ENCODE measurements around the gene KIF1A. TPM values are rescaled to one million over a fixed set of nuclear protein-coding genes. Genes with fewer than 3 reads are reported as not detected.
A peak's percentile ranks its signal among the peaks of the same experiment; 100 is the strongest.

Gene KIF1A
- total and polyA plus RNA-seq, 2 of the 13 experiments (the other 11 are each of a cell fraction or from before 2014, with no cell fraction given) = 0.01 TPM; not detected in 1

DNA sequence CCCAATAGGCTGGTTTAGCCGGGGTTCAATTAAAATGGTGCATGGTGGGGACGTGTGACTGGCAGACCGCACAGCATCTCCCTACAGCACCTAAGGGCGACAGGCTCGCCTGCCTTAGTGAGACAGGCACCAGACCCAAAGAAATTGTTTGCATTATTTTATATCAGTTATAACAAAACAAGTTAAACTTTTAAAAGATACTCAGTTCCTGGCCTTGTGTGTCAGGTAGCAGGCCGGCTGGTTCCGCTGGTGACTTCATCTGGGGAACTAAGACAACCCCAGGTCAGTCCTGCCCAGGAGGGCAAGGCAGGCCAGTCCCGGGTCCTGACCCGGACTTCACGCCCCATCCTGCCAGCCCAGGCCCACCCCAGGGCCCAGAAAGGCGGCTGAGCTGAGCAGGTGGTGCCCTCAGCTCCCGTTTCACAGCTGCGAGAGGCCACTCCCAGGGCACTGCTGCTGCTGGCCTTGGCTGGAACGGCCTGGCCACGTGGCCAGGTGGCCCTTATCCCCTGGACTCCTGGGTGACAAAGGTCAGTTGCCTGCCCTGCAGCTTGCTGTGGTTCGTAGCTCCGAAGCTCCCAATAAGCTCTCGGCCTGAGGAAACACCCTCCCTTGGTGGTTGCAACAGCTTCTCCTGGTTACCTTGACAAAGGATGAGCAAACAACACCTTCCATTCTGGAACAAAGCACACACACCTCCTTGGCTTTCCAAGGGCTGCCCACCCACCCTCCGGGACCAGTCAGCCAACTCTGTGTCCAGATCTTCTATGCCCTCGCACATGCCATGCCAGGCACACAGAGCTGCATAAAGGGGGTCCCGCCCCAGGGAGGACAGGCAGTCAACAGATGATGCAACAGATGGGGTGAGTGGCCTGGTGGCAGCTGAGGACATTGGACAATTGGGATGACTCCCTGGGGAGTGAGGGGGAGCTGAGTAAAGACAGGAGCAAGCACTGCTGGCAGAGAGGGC is 37.3 kb upstream of the KIF1A start (continued):
- TF ChIP-seq, protein P1, sequence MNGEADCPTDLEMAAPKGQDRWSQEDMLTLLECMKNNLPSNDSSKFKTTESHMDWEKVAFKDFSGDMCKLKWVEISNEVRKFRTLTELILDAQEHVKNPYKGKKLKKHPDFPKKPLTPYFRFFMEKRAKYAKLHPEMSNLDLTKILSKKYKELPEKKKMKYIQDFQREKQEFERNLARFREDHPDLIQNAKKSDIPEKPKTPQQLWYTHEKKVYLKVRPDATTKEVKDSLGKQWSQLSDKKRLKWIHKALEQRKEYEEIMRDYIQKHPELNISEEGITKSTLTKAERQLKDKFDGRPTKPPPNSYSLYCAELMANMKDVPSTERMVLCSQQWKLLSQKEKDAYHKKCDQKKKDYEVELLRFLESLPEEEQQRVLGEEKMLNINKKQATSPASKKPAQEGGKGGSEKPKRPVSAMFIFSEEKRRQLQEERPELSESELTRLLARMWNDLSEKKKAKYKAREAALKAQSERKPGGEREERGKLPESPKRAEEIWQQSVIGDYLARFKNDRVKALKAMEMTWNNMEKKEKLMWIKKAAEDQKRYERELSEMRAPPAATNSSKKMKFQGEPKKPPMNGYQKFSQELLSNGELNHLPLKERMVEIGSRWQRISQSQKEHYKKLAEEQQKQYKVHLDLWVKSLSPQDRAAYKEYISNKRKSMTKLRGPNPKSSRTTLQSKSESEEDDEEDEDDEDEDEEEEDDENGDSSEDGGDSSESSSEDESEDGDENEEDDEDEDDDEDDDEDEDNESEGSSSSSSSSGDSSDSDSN (CRISPR knock-in tag; IDR thresholded peaks at IDR 0.05) = peak; percentile 96
- TF ChIP-seq, protein P2, sequence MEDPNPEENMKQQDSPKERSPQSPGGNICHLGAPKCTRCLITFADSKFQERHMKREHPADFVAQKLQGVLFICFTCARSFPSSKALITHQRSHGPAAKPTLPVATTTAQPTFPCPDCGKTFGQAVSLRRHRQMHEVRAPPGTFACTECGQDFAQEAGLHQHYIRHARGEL (CRISPR knock-in tag; IDR thresholded peaks at IDR 0.05) = peak; percentile 91; the same call in 1 of the 2 replicates
- TF ChIP-seq ZNF747 (CRISPR knock-in tag; IDR thresholded peaks at IDR 0.05; ENCODE audit: borderline replicate concordance) = peak; percentile 76
- TF ChIP-seq, protein P3, sequence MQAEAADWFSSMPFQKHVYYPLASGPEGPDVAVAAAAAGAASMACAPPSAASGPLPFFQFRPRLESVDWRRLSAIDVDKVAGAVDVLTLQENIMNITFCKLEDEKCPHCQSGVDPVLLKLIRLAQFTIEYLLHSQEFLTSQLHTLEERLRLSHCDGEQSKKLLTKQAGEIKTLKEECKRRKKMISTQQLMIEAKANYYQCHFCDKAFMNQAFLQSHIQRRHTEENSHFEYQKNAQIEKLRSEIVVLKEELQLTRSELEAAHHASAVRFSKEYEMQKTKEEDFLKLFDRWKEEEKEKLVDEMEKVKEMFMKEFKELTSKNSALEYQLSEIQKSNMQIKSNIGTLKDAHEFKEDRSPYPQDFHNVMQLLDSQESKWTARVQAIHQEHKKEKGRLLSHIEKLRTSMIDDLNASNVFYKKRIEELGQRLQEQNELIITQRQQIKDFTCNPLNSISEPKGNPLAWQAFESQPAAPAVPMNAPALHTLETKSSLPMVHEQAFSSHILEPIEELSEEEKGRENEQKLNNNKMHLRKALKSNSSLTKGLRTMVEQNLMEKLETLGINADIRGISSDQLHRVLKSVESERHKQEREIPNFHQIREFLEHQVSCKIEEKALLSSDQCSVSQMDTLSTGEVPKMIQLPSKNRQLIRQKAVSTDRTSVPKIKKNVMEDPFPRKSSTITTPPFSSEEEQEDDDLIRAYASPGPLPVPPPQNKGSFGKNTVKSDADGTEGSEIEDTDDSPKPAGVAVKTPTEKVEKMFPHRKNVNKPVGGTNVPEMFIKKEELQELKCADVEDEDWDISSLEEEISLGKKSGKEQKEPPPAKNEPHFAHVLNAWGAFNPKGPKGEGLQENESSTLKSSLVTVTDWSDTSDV (CRISPR knock-in tag; IDR thresholded peaks at IDR 0.05) = peak; percentile 97; the same call in 1 of the 2 replicates
- TF ChIP-seq, protein P4, sequence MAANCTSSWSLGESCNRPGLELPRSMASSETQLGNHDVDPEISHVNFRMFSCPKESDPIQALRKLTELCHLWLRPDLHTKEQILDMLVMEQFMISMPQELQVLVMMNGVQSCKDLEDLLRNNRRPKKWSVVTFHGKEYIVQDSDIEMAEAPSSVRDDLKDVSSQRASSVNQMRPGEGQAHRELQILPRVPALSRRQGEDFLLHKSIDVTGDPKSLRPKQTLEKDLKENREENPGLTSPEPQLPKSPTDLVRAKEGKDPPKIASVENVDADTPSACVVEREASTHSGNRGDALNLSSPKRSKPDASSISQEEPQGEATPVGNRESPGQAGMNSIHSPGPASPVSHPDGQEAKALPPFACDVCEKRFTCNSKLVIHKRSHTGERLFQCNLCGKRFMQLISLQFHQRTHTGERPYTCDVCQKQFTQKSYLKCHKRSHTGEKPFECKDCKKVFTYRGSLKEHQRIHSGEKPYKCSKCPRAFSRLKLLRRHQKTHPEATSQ (CRISPR knock-in tag; IDR thresholded peaks at IDR 0.05; ENCODE audit: borderline replicate concordance) = peak; percentile 47; the same call in 1 of the 2 replicates
- peak; percentile 91 for TF ChIP-seq HOXA5 (CRISPR knock-in tag; IDR thresholded peaks at IDR 0.05)
- TF ChIP-seq ZNF563 (CRISPR knock-in tag; IDR thresholded peaks at IDR 0.05) = peak; percentile 72; the same call in 1 of the 2 replicates
- TF ChIP-seq TBP (CRISPR knock-in tag; IDR thresholded peaks at IDR 0.05) = no peak
- TF ChIP-seq ZNF547 (CRISPR knock-in tag; IDR thresholded peaks at IDR 0.05) = peak; percentile 98
- TF ChIP-seq NR2C2 (CRISPR knock-in tag; IDR thresholded peaks at IDR 0.05; ENCODE audit: borderline replicate concordance) = peak; percentile 96
- TF ChIP-seq DNMT3B (CRISPR knock-in tag; conservative IDR thresholded peaks at IDR 0.05) = peak; percentile 86; the same call in 1 of the 2 replicates
- TF ChIP-seq, protein P5, sequence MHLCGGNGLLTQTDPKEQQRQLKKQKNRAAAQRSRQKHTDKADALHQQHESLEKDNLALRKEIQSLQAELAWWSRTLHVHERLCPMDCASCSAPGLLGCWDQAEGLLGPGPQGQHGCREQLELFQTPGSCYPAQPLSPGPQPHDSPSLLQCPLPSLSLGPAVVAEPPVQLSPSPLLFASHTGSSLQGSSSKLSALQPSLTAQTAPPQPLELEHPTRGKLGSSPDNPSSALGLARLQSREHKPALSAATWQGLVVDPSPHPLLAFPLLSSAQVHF (CRISPR knock-in tag; IDR thresholded peaks at IDR 0.05) = peak; percentile 96
- TF ChIP-seq, protein P6, sequence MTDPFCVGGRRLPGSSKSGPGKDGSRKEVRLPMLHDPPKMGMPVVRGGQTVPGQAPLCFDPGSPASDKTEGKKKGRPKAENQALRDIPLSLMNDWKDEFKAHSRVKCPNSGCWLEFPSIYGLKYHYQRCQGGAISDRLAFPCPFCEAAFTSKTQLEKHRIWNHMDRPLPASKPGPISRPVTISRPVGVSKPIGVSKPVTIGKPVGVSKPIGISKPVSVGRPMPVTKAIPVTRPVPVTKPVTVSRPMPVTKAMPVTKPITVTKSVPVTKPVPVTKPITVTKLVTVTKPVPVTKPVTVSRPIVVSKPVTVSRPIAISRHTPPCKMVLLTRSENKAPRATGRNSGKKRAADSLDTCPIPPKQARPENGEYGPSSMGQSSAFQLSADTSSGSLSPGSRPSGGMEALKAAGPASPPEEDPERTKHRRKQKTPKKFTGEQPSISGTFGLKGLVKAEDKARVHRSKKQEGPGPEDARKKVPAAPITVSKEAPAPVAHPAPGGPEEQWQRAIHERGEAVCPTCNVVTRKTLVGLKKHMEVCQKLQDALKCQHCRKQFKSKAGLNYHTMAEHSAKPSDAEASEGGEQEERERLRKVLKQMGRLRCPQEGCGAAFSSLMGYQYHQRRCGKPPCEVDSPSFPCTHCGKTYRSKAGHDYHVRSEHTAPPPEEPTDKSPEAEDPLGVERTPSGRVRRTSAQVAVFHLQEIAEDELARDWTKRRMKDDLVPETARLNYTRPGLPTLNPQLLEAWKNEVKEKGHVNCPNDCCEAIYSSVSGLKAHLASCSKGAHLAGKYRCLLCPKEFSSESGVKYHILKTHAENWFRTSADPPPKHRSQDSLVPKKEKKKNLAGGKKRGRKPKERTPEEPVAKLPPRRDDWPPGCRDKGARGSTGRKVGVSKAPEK (CRISPR knock-in tag; IDR thresholded peaks at IDR 0.05; ENCODE audit: borderline replicate concordance) = no peak; the same call in 1 of the 2 replicates
- no peak for TF ChIP-seq ZNF496 (CRISPR knock-in tag; IDR thresholded peaks at IDR 0.05; ENCODE audit: insufficient replicate concordance)
- peak; percentile 68; the same call in 1 of the 2 replicates for TF ChIP-seq ATF7 (IDR thresholded peaks at IDR 0.05)
- TF ChIP-seq ATF7 (CRISPR knock-in tag; IDR thresholded peaks at IDR 0.05) = peak; percentile 88
